Liver (tissue), 9 donors: ENCODE data around the gene ZNF837. TPM values are rescaled to one million over a fixed set of nuclear protein-coding genes. Genes with fewer than 3 reads are reported as not detected.

Experiments used
- DNase-seq: peaks from one replicate; pipeline ENCODE4 v3.0.0-alpha.2; 2017; ENCODE audit warnings: low spot score
- H3K27ac ChIP-seq, 2 donors: one replicate each; pipeline ENCODE4 v1.7.0; 2013; ENCODE audit warnings: inconsistent platforms in 2 of 2, low read length in 2 of 2, control low read depth in 1 of 2, low read depth in 1 of 2, mild to moderate bottlenecking in 1 of 2
- H3K27me3 ChIP-seq, 4 donors: one replicate each; pipeline versions ENCODE4 v1.6.1 to v1.7.0; 2013; ENCODE audit warnings: low read length in 3 of 4, inconsistent platforms in 1 of 4, mild to moderate bottlenecking in 1 of 4, moderate library complexity in 1 of 4; ENCODE audit not compliant: control insufficient read depth in 4 of 4, insufficient read depth in 4 of 4
- H3K36me3 ChIP-seq, 4 donors: one replicate each; pipeline versions ENCODE4 v1.6.1 to v1.7.0; 2013; ENCODE audit warnings: low read length in 3 of 4, mild to moderate bottlenecking in 3 of 4, low read depth in 1 of 4, moderate library complexity in 1 of 4; ENCODE audit not compliant: control insufficient read depth in 4 of 4, insufficient read depth in 3 of 4
- H3K4me1 ChIP-seq, 4 donors: one replicate each; pipeline versions ENCODE4 v1.6.1 to v1.7.0; 2013; ENCODE audit warnings: low read length in 3 of 4, mild to moderate bottlenecking in 3 of 4, moderate library complexity in 1 of 4; ENCODE audit not compliant: control insufficient read depth in 4 of 4, insufficient read depth in 4 of 4
- H3K4me3 ChIP-seq, 3 donors: one replicate each; pipeline versions ENCODE4 v1.6.1 to v1.7.0; 2013; ENCODE audit warnings: low read length in 3 of 3, control low read depth in 1 of 3, low read depth in 1 of 3, mild to moderate bottlenecking in 1 of 3
- H3K9ac ChIP-seq, 2 donors: one replicate each; pipeline ENCODE4 v1.7.0; 2013; ENCODE audit warnings: low read length in 2 of 2, mild to moderate bottlenecking in 2 of 2, moderate library complexity in 2 of 2, control low read depth in 1 of 2, low read depth in 1 of 2
- H3K9me3 ChIP-seq, 4 donors: one replicate each; pipeline versions ENCODE4 v1.6.1 to v1.7.0; 2013; ENCODE audit warnings: low read length in 3 of 4; ENCODE audit not compliant: control insufficient read depth in 4 of 4
- EGR1 ChIP-seq, 2 donors: IDR thresholded peaks; 2 replicates each; pipeline ENCODE4 v1.6.1; 2016 to 2018; ENCODE audit warnings: antibody characterized with exemption in 2 of 2, low read depth in 2 of 2
- FOXA1 ChIP-seq: IDR thresholded peaks from 2 replicates; pipeline ENCODE4 v1.6.1; 2016; ENCODE audit warnings: antibody characterized with exemption
- FOXA2 ChIP-seq: IDR thresholded peaks from 2 replicates; pipeline ENCODE4 v1.6.1; 2016; ENCODE audit warnings: antibody characterized with exemption
- GABPA ChIP-seq, 2 donors: IDR thresholded peaks in 1 of 2; conservative IDR thresholded peaks in 1 of 2; 2 replicates each; pipeline ENCODE4 v1.6.1; 2016; ENCODE audit warnings: antibody characterized with exemption in 2 of 2, mild to moderate bottlenecking in 1 of 2, moderate library complexity in 1 of 2
- HNF4A ChIP-seq, 2 donors: conservative IDR thresholded peaks; 2 replicates each; pipeline ENCODE4 v1.6.1; 2016; ENCODE audit warnings: antibody characterized with exemption in 2 of 2, mild to moderate bottlenecking in 2 of 2
- HNF4G ChIP-seq: IDR thresholded peaks from 2 replicates; pipeline ENCODE4 v1.6.1; 2016; ENCODE audit warnings: antibody characterized with exemption
- JUND ChIP-seq, 2 donors: IDR thresholded peaks; 2 replicates each; pipeline ENCODE4 v1.6.1; 2016; ENCODE audit warnings: antibody characterized with exemption in 2 of 2
- RAD21 ChIP-seq, 2 donors: IDR thresholded peaks; 2 replicates each; pipeline ENCODE4 v1.6.1; 2016; ENCODE audit warnings: antibody characterized with exemption in 2 of 2, mild to moderate bottlenecking in 2 of 2
- RXRA ChIP-seq, 2 donors: IDR thresholded peaks; 2 replicates each; pipeline ENCODE4 v1.6.1; 2017 to 2018; ENCODE audit warnings: antibody characterized with exemption in 2 of 2, mild to moderate bottlenecking in 1 of 2
- SP1 ChIP-seq: IDR thresholded peaks from 2 replicates; pipeline ENCODE4 v1.6.1; 2018; ENCODE audit warnings: antibody characterized with exemption, mild to moderate bottlenecking
- TAF1 ChIP-seq: conservative IDR thresholded peaks from 2 replicates; pipeline ENCODE4 v1.6.1; 2016; ENCODE audit warnings: antibody characterized with exemption, mild to moderate bottlenecking
- YY1 ChIP-seq: IDR thresholded peaks from 2 replicates; pipeline ENCODE4 v1.6.1; 2016; ENCODE audit warnings: antibody characterized with exemption, mild to moderate bottlenecking
- WGBS: extraction: QIAGEN DNeasy Blood & Tissue Kit; methylation state at CpG from one replicate; pipeline ENCODE4 v1.1.7; 2013; 5-methylcytosine and 5-hydroxymethylcytosine counted together
- polyA plus RNA-seq, 2 donors: library from polyadenylated mRNA; stranded (reverse) in 1 of 2; unstranded in 1 of 2; fragments of 200-250 nt in 1 of 2; fragments of >200 nt in 1 of 2; fragmentation: Nextera tagmentation in 1 of 2; extraction: Ambion mirVana in 1 of 2; gene quantifications; one replicate each; pipeline versions ENCODE4 v1.2.1 to v1.2.3, GENCODE V29; 2013 to 2015
- total RNA-seq, 2 donors: library from RNA; depleted of rRNA; stranded (reverse); fragments of >200 nt; gene quantifications; one replicate each; pipeline ENCODE4 v1.2.3, GENCODE V29; 2014
- TF ChIP-seq, protein P1 (sequence below): IDR thresholded peaks from 2 replicates; pipeline ENCODE4 v1.6.1; 2016; ENCODE audit warnings: antibody characterized with exemption
- TF ChIP-seq, protein P2 (sequence below): fragments of 150-350 bp; IDR thresholded peaks from 2 replicates; pipeline ENCODE4 v1.5.1; 2017; ENCODE audit warnings: improper control_type of control experiment, low read depth, low read length; ENCODE audit not compliant: missing input control
- TF ChIP-seq, protein P3 (sequence below): IDR thresholded peaks from 2 replicates; pipeline ENCODE4 v1.6.1; 2016; ENCODE audit warnings: antibody characterized with exemption, mild to moderate bottlenecking
- donor health status: healthy.
- donor health status: healthy.
- donor health status: healthy.
- donor health status: healthy.
- donor health status: healthy.

The ZNF837 gene
- total and polyA plus RNA-seq, 4 donors = 0.54 to 3.6 (median 2.3) TPM

DNA sequence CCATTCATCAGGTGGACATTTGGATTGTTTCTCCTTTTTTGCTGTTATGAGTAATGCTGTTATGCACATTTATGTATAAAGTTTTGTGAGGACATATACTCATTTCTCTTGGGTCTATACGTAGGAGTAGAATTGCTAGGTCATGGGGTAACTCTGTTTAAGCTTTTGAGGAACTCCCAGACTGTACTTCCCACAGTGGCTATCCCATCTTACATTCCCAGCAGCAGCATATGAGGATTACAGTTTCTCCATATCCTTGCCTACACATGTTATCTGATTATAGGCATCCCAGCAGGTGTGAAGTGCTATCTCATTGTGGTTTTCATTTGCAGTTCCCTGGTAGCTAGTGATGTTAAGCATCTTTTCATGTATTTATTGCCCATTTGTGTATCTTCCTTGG lies 48.1 kb downstream of the ZNF837 start:
- Histone ChIP-seq H3K4me3 (no peak overlapping the region), H3K4me1 (peaks cover 14 to 51% (median 45%) of the 10 kb centered on the region in 4 donors), H3K9ac (no peak overlapping the region), H3K9me3 (no peaks in the 10 kb centered on the region), H3K27ac (no peak overlapping the region), H3K27me3 (no peaks in the 10 kb centered on the region), H3K36me3 (peaks cover 0 to 4% (median 2%) of the 10 kb centered on the region in 4 donors)
- DNase-seq = no peak
- TF ChIP-seq SP1 (no peak), HNF4A (conservative IDR thresholded peaks at IDR 0.05) (no peak), JUND (IDR thresholded peaks at IDR 0.05) (no peak), TAF1 (no peak), GABPA (IDR thresholded peaks at IDR 0.05 in 1 of 2, conservative IDR thresholded peaks at IDR 0.05 in 1 of 2) (no peak), RXRA (IDR thresholded peaks at IDR 0.05) (no peak), FOXA1 (no peak), FOXA2 (no peak), YY1 (no peak), HNF4G (no peak)
- TF ChIP-seq, protein P1, sequence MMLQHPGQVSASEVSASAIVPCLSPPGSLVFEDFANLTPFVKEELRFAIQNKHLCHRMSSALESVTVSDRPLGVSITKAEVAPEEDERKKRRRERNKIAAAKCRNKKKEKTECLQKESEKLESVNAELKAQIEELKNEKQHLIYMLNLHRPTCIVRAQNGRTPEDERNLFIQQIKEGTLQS = no peak
- TF ChIP-seq, protein P2, sequence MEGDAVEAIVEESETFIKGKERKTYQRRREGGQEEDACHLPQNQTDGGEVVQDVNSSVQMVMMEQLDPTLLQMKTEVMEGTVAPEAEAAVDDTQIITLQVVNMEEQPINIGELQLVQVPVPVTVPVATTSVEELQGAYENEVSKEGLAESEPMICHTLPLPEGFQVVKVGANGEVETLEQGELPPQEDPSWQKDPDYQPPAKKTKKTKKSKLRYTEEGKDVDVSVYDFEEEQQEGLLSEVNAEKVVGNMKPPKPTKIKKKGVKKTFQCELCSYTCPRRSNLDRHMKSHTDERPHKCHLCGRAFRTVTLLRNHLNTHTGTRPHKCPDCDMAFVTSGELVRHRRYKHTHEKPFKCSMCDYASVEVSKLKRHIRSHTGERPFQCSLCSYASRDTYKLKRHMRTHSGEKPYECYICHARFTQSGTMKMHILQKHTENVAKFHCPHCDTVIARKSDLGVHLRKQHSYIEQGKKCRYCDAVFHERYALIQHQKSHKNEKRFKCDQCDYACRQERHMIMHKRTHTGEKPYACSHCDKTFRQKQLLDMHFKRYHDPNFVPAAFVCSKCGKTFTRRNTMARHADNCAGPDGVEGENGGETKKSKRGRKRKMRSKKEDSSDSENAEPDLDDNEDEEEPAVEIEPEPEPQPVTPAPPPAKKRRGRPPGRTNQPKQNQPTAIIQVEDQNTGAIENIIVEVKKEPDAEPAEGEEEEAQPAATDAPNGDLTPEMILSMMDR = no peak
- WGBS = 95% methylated on average over 1 of the region's 1 CpG

DNA sequence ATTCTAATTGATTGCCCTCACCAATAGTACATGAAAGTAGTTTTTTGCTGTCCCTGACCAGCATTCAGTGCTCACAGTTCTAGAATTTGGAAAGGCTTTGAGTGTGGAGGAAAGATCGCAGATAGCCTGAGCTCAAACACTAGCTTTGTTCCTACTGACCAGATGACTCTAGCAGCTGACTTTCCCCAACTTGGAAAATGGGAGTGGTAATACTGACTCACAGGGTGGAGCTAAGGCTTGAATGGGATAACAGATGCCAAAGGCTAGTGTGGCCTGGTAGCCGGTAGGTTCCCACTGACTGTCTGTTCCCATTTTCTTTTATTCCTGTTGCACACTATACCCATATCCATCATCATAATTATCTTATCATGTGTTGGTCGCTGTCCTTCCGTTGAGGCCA lies 50.4 kb downstream of the ZNF837 start:
- WGBS = 62% methylated on average over 4 of the region's 4 CpGs

More for the DNA sequence above, 50.4 kb downstream of the ZNF837 start:
- H3K9ac ChIP-seq = no peak overlapping the region
- no peak for DNase-seq
- no peaks in the 10 kb centered on the region for H3K27me3 ChIP-seq
- peaks cover 2 to 49% (median 40%) of the 10 kb centered on the region in 4 donors for H3K4me1 ChIP-seq
- TF ChIP-seq EGR1 (IDR thresholded peaks at IDR 0.05; ENCODE audit: low read depth in 2 of 2) = peak in 1 of 2 donors; percentile 25
- TF ChIP-seq JUND (IDR thresholded peaks at IDR 0.05) = peak; percentile 60 to 67
- TF ChIP-seq SP1 = peak; percentile 55
- peak in 1 of 2 donors; percentile 30 for TF ChIP-seq GABPA (IDR thresholded peaks at IDR 0.05 in 1 of 2, conservative IDR thresholded peaks at IDR 0.05 in 1 of 2)
- no peak for TF ChIP-seq FOXA1
- TF ChIP-seq RAD21 (IDR thresholded peaks at IDR 0.05) = peak; percentile 34 to 38
- peak in 1 of 2 donors; percentile 36 for TF ChIP-seq RXRA (IDR thresholded peaks at IDR 0.05)
- TF ChIP-seq HNF4G = no peak
- no peak for TF ChIP-seq FOXA2
- TF ChIP-seq, protein P3, sequence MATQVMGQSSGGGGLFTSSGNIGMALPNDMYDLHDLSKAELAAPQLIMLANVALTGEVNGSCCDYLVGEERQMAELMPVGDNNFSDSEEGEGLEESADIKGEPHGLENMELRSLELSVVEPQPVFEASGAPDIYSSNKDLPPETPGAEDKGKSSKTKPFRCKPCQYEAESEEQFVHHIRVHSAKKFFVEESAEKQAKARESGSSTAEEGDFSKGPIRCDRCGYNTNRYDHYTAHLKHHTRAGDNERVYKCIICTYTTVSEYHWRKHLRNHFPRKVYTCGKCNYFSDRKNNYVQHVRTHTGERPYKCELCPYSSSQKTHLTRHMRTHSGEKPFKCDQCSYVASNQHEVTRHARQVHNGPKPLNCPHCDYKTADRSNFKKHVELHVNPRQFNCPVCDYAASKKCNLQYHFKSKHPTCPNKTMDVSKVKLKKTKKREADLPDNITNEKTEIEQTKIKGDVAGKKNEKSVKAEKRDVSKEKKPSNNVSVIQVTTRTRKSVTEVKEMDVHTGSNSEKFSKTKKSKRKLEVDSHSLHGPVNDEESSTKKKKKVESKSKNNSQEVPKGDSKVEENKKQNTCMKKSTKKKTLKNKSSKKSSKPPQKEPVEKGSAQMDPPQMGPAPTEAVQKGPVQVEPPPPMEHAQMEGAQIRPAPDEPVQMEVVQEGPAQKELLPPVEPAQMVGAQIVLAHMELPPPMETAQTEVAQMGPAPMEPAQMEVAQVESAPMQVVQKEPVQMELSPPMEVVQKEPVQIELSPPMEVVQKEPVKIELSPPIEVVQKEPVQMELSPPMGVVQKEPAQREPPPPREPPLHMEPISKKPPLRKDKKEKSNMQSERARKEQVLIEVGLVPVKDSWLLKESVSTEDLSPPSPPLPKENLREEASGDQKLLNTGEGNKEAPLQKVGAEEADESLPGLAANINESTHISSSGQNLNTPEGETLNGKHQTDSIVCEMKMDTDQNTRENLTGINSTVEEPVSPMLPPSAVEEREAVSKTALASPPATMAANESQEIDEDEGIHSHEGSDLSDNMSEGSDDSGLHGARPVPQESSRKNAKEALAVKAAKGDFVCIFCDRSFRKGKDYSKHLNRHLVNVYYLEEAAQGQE = no peak
- peak; percentile 9 to 38 for TF ChIP-seq HNF4A (conservative IDR thresholded peaks at IDR 0.05)
- H3K4me3 ChIP-seq = no peak overlapping the region
- no peaks in the 10 kb centered on the region for H3K9me3 ChIP-seq
- peaks cover 0 to 4% (median 2%) of the 10 kb centered on the region in 4 donors for H3K36me3 ChIP-seq
- peak overlapping the region; percentile 44 to 45 for H3K27ac ChIP-seq
